Hepatocyte (in vitro differentiated cells): ENCODE data around the gene TCF7L2. TPM values are rescaled to one million over a fixed set of nuclear protein-coding genes. Genes with fewer than 3 reads are reported as not detected.

Experiments used
- DNase-seq: peaks from one replicate; pipeline ENCODE4 v3.0.0-alpha.2; 2016; ENCODE audit warnings: low spot score
- H2AFZ ChIP-seq: fragments of 200-600 bp; sonication (generic); 2 replicates; pipeline ENCODE4 v1.6.0; 2016; ENCODE audit warnings: antibody characterized with exemption, mild to moderate bottlenecking
- H3K27ac ChIP-seq: fragments of 200-600 bp; sonication (generic); 2 replicates; pipeline ENCODE4 v1.5.1; 2016; ENCODE audit warnings: mild to moderate bottlenecking
- H3K27me3 ChIP-seq: fragments of 200-600 bp; sonication (generic); 2 replicates; pipeline ENCODE4 v1.6.1; 2016
- H3K36me3 ChIP-seq: fragments of 200-600 bp; sonication (generic); replicated peaks from 2 replicates; pipeline ENCODE4 v1.5.1; 2016; ENCODE audit warnings: low read depth; ENCODE audit not compliant: insufficient read depth
- H3K4me1 ChIP-seq: fragments of 200-600 bp; sonication (generic); 2 replicates; pipeline ENCODE4 v1.5.1; 2016; ENCODE audit warnings: mild to moderate bottlenecking, moderate library complexity; ENCODE audit not compliant: insufficient read depth
- H3K4me2 ChIP-seq: fragments of 200-600 bp; sonication (generic); 2 replicates; pipeline ENCODE4 v1.6.0; 2016
- H3K4me3 ChIP-seq: fragments of 200-600 bp; sonication (generic); 2 replicates; pipeline ENCODE4 v1.5.1; 2016; ENCODE audit warnings: mild to moderate bottlenecking
- H3K79me2 ChIP-seq: fragments of 200-600 bp; sonication (generic); 2 replicates; pipeline ENCODE4 v1.6.0; 2017; ENCODE audit warnings: mild to moderate bottlenecking
- H3K9me2 ChIP-seq: fragments of 200-600 bp; sonication (generic); replicated peaks from 2 replicates; pipeline ENCODE4 v1.6.0; 2017; ENCODE audit warnings: mild to moderate bottlenecking; ENCODE audit not compliant: insufficient read depth
- H3K9me3 ChIP-seq: fragments of 200-600 bp; sonication (generic); 2 replicates; pipeline ENCODE4 v1.5.1; 2016; ENCODE audit warnings: low read depth, mild to moderate bottlenecking
- H4K20me1 ChIP-seq: fragments of 200-600 bp; sonication (generic); 2 replicates; pipeline ENCODE4 v1.6.0; 2016; ENCODE audit warnings: mild to moderate bottlenecking; ENCODE audit not compliant: insufficient read depth, poor library complexity, severe bottlenecking
- CTCF ChIP-seq: fragments of 200-600 bp; sonication (generic); IDR thresholded peaks from 2 replicates; pipeline ENCODE4 v1.5.1; 2016; ENCODE audit warnings: antibody characterized with exemption, mild to moderate bottlenecking; ENCODE audit not compliant: poor library complexity
- EZH2 ChIP-seq: fragments of 200-600 bp; sonication (generic); IDR thresholded peaks from 2 replicates; pipeline ENCODE4 v1.6.1; 2016; ENCODE audit warnings: antibody characterized with exemption, mild to moderate bottlenecking, borderline replicate concordance
- EZH2phosphoT487 ChIP-seq: fragments of 200-600 bp; sonication (generic); IDR thresholded peaks from one replicate; pipeline ENCODE4 v1.6.1; 2018; ENCODE audit warnings: antibody characterized with exemption, mild to moderate bottlenecking, low read depth, moderate library complexity; ENCODE audit not compliant: unreplicated experiment, severe bottlenecking
- WGBS: methylation state at CpG from one replicate; pipeline ENCODE4 v1.1.6; 2016; ENCODE audit warnings: low lambda C conversion rate; ENCODE audit errors: missing lambda C conversion rate; 5-methylcytosine and 5-hydroxymethylcytosine counted together
- polyA plus RNA-seq: library from polyadenylated mRNA; unstranded; fragments of >200 nt; fragmentation: Nextera tagmentation; extraction: Ambion mirVana; gene quantifications from 2 replicates; pipeline ENCODE4 v1.2.1, GENCODE V29; 2016
- total RNA-seq: library from RNA; depleted of rRNA; stranded (reverse); fragments of >200 nt; gene quantifications from 2 replicates; pipeline ENCODE4 v1.2.3, GENCODE V29; 2014

The TCF7L2 gene
- total and polyA plus RNA-seq, 2 experiments from 2014 or later, result 14.8 to 28.8 TPM

- no peak overlapping the region for H3K4me3 ChIP-seq
- no peak for DNase-seq
- H3K4me2 ChIP-seq, result no peak overlapping the region
- H3K36me3 ChIP-seq, result peaks cover 4% of the 10 kb centered on the region
- peaks cover 67% of the 10 kb centered on the region for H4K20me1 ChIP-seq
- no peaks in the 10 kb centered on the region for H3K9me2 ChIP-seq
- WGBS, result 88% methylated on average over 5 of the region's 5 CpGs
- peaks cover 100% of the 10 kb centered on the region for H3K79me2 ChIP-seq
- H2AFZ ChIP-seq, result no peak overlapping the region
- H3K9me3 ChIP-seq, result peaks cover 6% of the 10 kb centered on the region
- no peaks in the 10 kb centered on the region for H3K27me3 ChIP-seq
- H3K4me1 ChIP-seq, result no peaks in the 10 kb centered on the region
- no peak overlapping the region for H3K27ac ChIP-seq
- no peak for TF ChIP-seq EZH2
- TF ChIP-seq CTCF, result no peak
- TF ChIP-seq EZH2phosphoT487, result no peak
Measured at GRCh38 chr10:112973805-112974204, 23.8 kb downstream of the TCF7L2 start.

- H3K27me3 ChIP-seq, result no peaks in the 10 kb centered on the region
- H3K36me3 ChIP-seq, result no peaks in the 10 kb centered on the region
- peaks cover 65% of the 10 kb centered on the region for H4K20me1 ChIP-seq
- no peaks in the 10 kb centered on the region for H3K4me1 ChIP-seq
- no peaks in the 10 kb centered on the region for H3K9me2 ChIP-seq
- 85% methylated on average over 12 of the region's 12 CpGs for whole genome bisulfite sequencing
- DNase-seq, result no peak
- H3K79me2 ChIP-seq, result peaks cover 100% of the 10 kb centered on the region
- no peak overlapping the region for H3K4me2 ChIP-seq
- TF ChIP-seq EZH2 (no peak), EZH2phosphoT487 (no peak), CTCF (no peak)
- no peak overlapping the region for H3K27ac ChIP-seq
- no peak overlapping the region for H3K4me3 ChIP-seq
- no peak overlapping the region for H2AFZ ChIP-seq
- H3K9me3 ChIP-seq, result no peaks in the 10 kb centered on the region
Measured at GRCh38 chr10:112977426-112977898, 27.4 kb downstream of the TCF7L2 start.

GRCh38 chr10:112979927-112980326 lies 29.9 kb downstream of the TCF7L2 start:
- Histone ChIP-seq H3K36me3 (no peaks in the 10 kb centered on the region), H4K20me1 (peaks cover 82% of the 10 kb centered on the region), H3K4me3 (no peak overlapping the region), H3K79me2 (peaks cover 100% of the 10 kb centered on the region), H2AFZ (no peak overlapping the region), H3K9me3 (no peaks in the 10 kb centered on the region), H3K4me2 (no peak overlapping the region), H3K27me3 (no peaks in the 10 kb centered on the region), H3K27ac (no peak overlapping the region), H3K4me1 (peaks cover 12% of the 10 kb centered on the region), H3K9me2 (no peaks in the 10 kb centered on the region)
- 77% methylated on average over 2 of the region's 2 CpGs for WGBS
- no peak for TF ChIP-seq CTCF
- no peak for TF ChIP-seq EZH2phosphoT487
- no peak for TF ChIP-seq EZH2
- no peak for DNase-seq

- Histone ChIP-seq H3K36me3 (no peaks in the 10 kb centered on the region), H3K4me1 (peaks cover 22% of the 10 kb centered on the region), H3K4me3 (no peak overlapping the region), H3K9me2 (no peaks in the 10 kb centered on the region), H2AFZ (no peak overlapping the region), H3K4me2 (no peak overlapping the region), H3K27ac (no peak overlapping the region), H3K9me3 (no peaks in the 10 kb centered on the region), H3K79me2 (peaks cover 100% of the 10 kb centered on the region), H3K27me3 (no peaks in the 10 kb centered on the region), H4K20me1 (peaks cover 85% of the 10 kb centered on the region)
- TF ChIP-seq EZH2phosphoT487, result no peak
- TF ChIP-seq EZH2, result no peak
- TF ChIP-seq CTCF, result no peak
- 90% methylated on average over 2 of the region's 2 CpGs for WGBS
- DNase-seq, result no peak
Measured at GRCh38 chr10:112980937-112981336, 30.9 kb downstream of the TCF7L2 start.
